HEK293 (cell line): Measurements from ENCODE around the gene HPCAL1.

Experiments
- CTCF ChIA-PET: fragments of 350-600 bp; formaldehyde crosslinking; extraction: SDS; loops from one replicate; lab custom pipeline; 2021; ENCODE audit warnings: antibody characterized with exemption; lab: Yijun Ruan, JAX
- POLR2A ChIA-PET: fragments of 300-600 bp; formaldehyde crosslinking; extraction: SDS; loops from one replicate; lab custom pipeline; 2020; ENCODE audit warnings: antibody characterized with exemption, inconsistent platforms; lab: Yijun Ruan, JAX
- H3K27ac ChIP-seq: fragments of 200-500 bp; sonication (Bioruptor generic); 2 replicates; pipeline ENCODE4 v1.5.1; 2014; ENCODE audit warnings: low read depth, low read length, control low read depth, inconsistent platforms; ENCODE audit errors: extremely low read depth
- H3K36me3 ChIP-seq, 2 experiments: fragments of 200-500 bp in 1 of 2; sonication (Bioruptor generic) in 1 of 2; 1 replicate in 1 of 2; 2 replicates in 1 of 2; pipeline ENCODE4 v1.5.1; 2014 to 2017; ENCODE audit warnings: inconsistent platforms in 2 of 2, low read length in 2 of 2; ENCODE audit not compliant: control insufficient read depth in 2 of 2, insufficient read depth in 1 of 2
- H3K4me1 ChIP-seq: fragments of 200-500 bp; sonication (Bioruptor generic); 2 replicates; pipeline ENCODE4 v1.5.1; 2014; ENCODE audit warnings: mild to moderate bottlenecking, low read length, inconsistent platforms; ENCODE audit not compliant: control insufficient read depth, insufficient read depth
- H3K4me3 ChIP-seq: 2 replicates; pipeline ENCODE4 v1.5.1; 2011; ENCODE audit warnings: low read depth, mild to moderate bottlenecking, control low read depth, low read length, moderate library complexity
- H3K9me3 ChIP-seq: fragments of 200-500 bp; sonication (Bioruptor generic); 2 replicates; pipeline ENCODE4 v1.5.1; 2014; ENCODE audit warnings: low read depth, low read length, inconsistent platforms; ENCODE audit not compliant: control insufficient read depth, insufficient read depth
- ATF2 ChIP-seq: fragments of 450-650 bp; formaldehyde crosslinking; IDR thresholded peaks from 2 replicates; pipeline ENCODE4 v1.5.1; 2016; ENCODE audit warnings: missing biosample characterization, missing genetic modification characterization, low read depth
- EGR2 ChIP-seq: fragments of 450-650 bp; formaldehyde crosslinking; IDR thresholded peaks from 2 replicates; pipeline ENCODE4 v1.5.1; 2016; ENCODE audit warnings: low read depth, missing biosample characterization, missing genetic modification characterization
- GFI1B ChIP-seq: fragments of 450-650 bp; formaldehyde crosslinking; IDR thresholded peaks from 2 replicates; pipeline ENCODE4 v1.5.1; 2016; ENCODE audit warnings: missing biosample characterization, missing genetic modification characterization
- HOXC10 ChIP-seq: sonication (generic); formaldehyde crosslinking; IDR thresholded peaks from 2 replicates; pipeline ENCODE4 v1.8.1; 2023; ENCODE audit warnings: mild to moderate bottlenecking, missing genetic modification reagents
- KLF7 ChIP-seq: fragments of 450-650 bp; formaldehyde crosslinking; IDR thresholded peaks from 2 replicates; pipeline ENCODE4 v1.5.1; 2016; ENCODE audit warnings: missing biosample characterization, missing genetic modification characterization, borderline replicate concordance
- PRDM6 ChIP-seq: fragments of 450-650 bp; formaldehyde crosslinking; IDR thresholded peaks from 2 replicates; pipeline ENCODE4 v1.5.1; 2017; ENCODE audit warnings: missing biosample characterization, missing genetic modification characterization
- SALL2 ChIP-seq: fragments of 450-650 bp; formaldehyde crosslinking; IDR thresholded peaks from 2 replicates; pipeline ENCODE4 v1.5.0; 2017; ENCODE audit warnings: missing biosample characterization, mild to moderate bottlenecking, missing genetic modification characterization, borderline replicate concordance
- ZBTB21 ChIP-seq: fragments of 450-650 bp; formaldehyde crosslinking; IDR thresholded peaks from 2 replicates; pipeline ENCODE4 v1.5.1; 2017; ENCODE audit warnings: missing biosample characterization, missing genetic modification characterization
- ZBTB7A ChIP-seq: fragments of 450-650 bp; formaldehyde crosslinking; IDR thresholded peaks from 2 replicates; pipeline ENCODE4 v1.5.1; 2016; ENCODE audit warnings: low read depth, missing biosample characterization, missing genetic modification characterization
- ZFHX2 ChIP-seq: fragments of 450-650 bp; formaldehyde crosslinking; conservative IDR thresholded peaks from 2 replicates; pipeline ENCODE4 v1.5.1; 2016; ENCODE audit warnings: missing biosample characterization, missing genetic modification characterization
- ZFP3 ChIP-seq: fragments of 450-650 bp; formaldehyde crosslinking; IDR thresholded peaks from 2 replicates; pipeline ENCODE4 v1.5.1; 2016; ENCODE audit warnings: low read depth, missing biosample characterization, missing genetic modification characterization
- ZNF121 ChIP-seq: fragments of 450-650 bp; formaldehyde crosslinking; IDR thresholded peaks from 2 replicates; pipeline ENCODE4 v1.5.1; 2016; ENCODE audit warnings: missing biosample characterization, missing genetic modification characterization
- ZNF174 ChIP-seq: fragments of 450-650 bp; formaldehyde crosslinking; IDR thresholded peaks from 2 replicates; pipeline ENCODE4 v1.5.0; 2017; ENCODE audit warnings: missing biosample characterization, mild to moderate bottlenecking, missing genetic modification characterization
- ZNF221 ChIP-seq: fragments of 450-650 bp; formaldehyde crosslinking; IDR thresholded peaks from 2 replicates; pipeline ENCODE4 v1.5.1; 2017; ENCODE audit warnings: missing biosample characterization, missing genetic modification characterization, borderline replicate concordance
- ZNF248 ChIP-seq: fragments of 450-650 bp; formaldehyde crosslinking; IDR thresholded peaks from 2 replicates; pipeline ENCODE4 v1.5.1; 2017; ENCODE audit warnings: missing biosample characterization, missing genetic modification characterization
- ZNF266 ChIP-seq: fragments of 450-650 bp; formaldehyde crosslinking; IDR thresholded peaks from 2 replicates; pipeline ENCODE4 v1.5.1; 2016; ENCODE audit warnings: missing biosample characterization, missing genetic modification characterization, low read depth
- ZNF394 ChIP-seq: fragments of 450-650 bp; formaldehyde crosslinking; IDR thresholded peaks from 2 replicates; pipeline ENCODE4 v1.5.1; 2016; ENCODE audit warnings: missing biosample characterization, missing genetic modification characterization, mild to moderate bottlenecking, moderate library complexity, borderline replicate concordance
- ZNF48 ChIP-seq: fragments of 450-650 bp; formaldehyde crosslinking; IDR thresholded peaks from 2 replicates; pipeline ENCODE4 v1.5.1; 2016; ENCODE audit warnings: missing biosample characterization, missing genetic modification characterization
- ZNF529 ChIP-seq: fragments of 450-650 bp; formaldehyde crosslinking; IDR thresholded peaks from 2 replicates; pipeline ENCODE4 v1.5.1; 2017; ENCODE audit warnings: missing genetic modification characterization, missing biosample characterization; ENCODE audit not compliant: insufficient replicate concordance
- ZNF555 ChIP-seq: fragments of 450-650 bp; formaldehyde crosslinking; conservative IDR thresholded peaks from 2 replicates; pipeline ENCODE4 v1.5.1; 2017; ENCODE audit warnings: missing biosample characterization, mild to moderate bottlenecking, missing genetic modification characterization, inconsistent platforms
- ZNF560 ChIP-seq: fragments of 450-650 bp; formaldehyde crosslinking; IDR thresholded peaks from 2 replicates; pipeline ENCODE4 v1.5.1; 2017; ENCODE audit warnings: missing biosample characterization, missing genetic modification characterization, borderline replicate concordance
- ZNF660 ChIP-seq: fragments of 450-650 bp; IDR thresholded peaks from 2 replicates; pipeline ENCODE4 v1.5.1; 2018; ENCODE audit warnings: missing biosample characterization, mild to moderate bottlenecking, missing genetic modification characterization
- ZNF677 ChIP-seq: fragments of 450-650 bp; IDR thresholded peaks from 2 replicates; pipeline ENCODE4 v1.5.0; 2018; ENCODE audit warnings: missing biosample characterization, mild to moderate bottlenecking, missing genetic modification characterization, moderate library complexity
- ZNF791 ChIP-seq: fragments of 450-650 bp; formaldehyde crosslinking; IDR thresholded peaks from 2 replicates; pipeline ENCODE4 v1.5.1; 2016; ENCODE audit warnings: missing biosample characterization, missing genetic modification characterization
- ZSCAN4 ChIP-seq: fragments of 450-650 bp; formaldehyde crosslinking; IDR thresholded peaks from 2 replicates; pipeline ENCODE4 v1.5.1; 2017; ENCODE audit warnings: missing biosample characterization, missing genetic modification characterization
- ZXDB ChIP-seq: fragments of 450-650 bp; formaldehyde crosslinking; IDR thresholded peaks from 2 replicates; pipeline ENCODE4 v1.5.1; 2016; ENCODE audit warnings: missing biosample characterization, missing genetic modification characterization

HPCAL1 gene

GRCh38 chr2:10377747-10378085 lies 75.0 kb downstream of the HPCAL1 start (continued):
- no peak for TF ChIP-seq ZNF48 (tag by site-specific recombination)
- TF ChIP-seq ZNF677 (tag by site-specific recombination): no peak
- no peak for TF ChIP-seq ZNF555 (tag by site-specific recombination)
- no peak for TF ChIP-seq ZXDB
- TF ChIP-seq ZNF266 (tag by site-specific recombination): no peak
- TF ChIP-seq ZNF394 (tag by site-specific recombination): no peak
- no peak for TF ChIP-seq SALL2 (tag by site-specific recombination)
- TF ChIP-seq KLF7 (tag by site-specific recombination): no peak

- Histone ChIP-seq H3K4me1 (0 out of 2 replicates have a peak, but pooled peaks cover 2% of the 10 kb centered on the region), H3K27ac (no peak overlapping the region), H3K4me3 (no peak overlapping the region), H3K9me3 (no peaks in the 10 kb centered on the region), H3K36me3 (no peaks in the 10 kb centered on the region)
- ChIA-PET CTCF (no interaction called here), POLR2A (no interaction called here)
- TF ChIP-seq ATF2 (tag by site-specific recombination) (no peak), ZNF529 (tag by site-specific recombination) (no peak)
Measured at GRCh38 chr2:10378189-10378588, 75.5 kb downstream of the HPCAL1 start.

- no peak overlapping the region for H3K4me3 ChIP-seq
Measured at GRCh38 chr2:10380048-10380926, 77.6 kb downstream of the HPCAL1 start.

GRCh38 chr2:10381997-10382353 lies 79.3 kb downstream of the HPCAL1 start:
- ChIA-PET CTCF (interaction anchor here (1.0 to 1.7 kb wide), 2 partner anchors 27 to 252 kb away, joined by 3 to 7 read pairs; no protein-coding TSS in a partner anchor), POLR2A (no interaction called here)
- no peak overlapping the region for H3K4me3 ChIP-seq
- no peak overlapping the region for H3K27ac ChIP-seq
- H3K9me3 ChIP-seq: no peaks in the 10 kb centered on the region
- H3K36me3 ChIP-seq: no peaks in the 10 kb centered on the region
- H3K4me1 ChIP-seq: peaks cover 3% of the 10 kb centered on the region; the same call in 1 of the 2 replicates
- TF ChIP-seq ZNF221 (tag by site-specific recombination) (no peak), ZFP3 (no peak), HOXC10 (CRISPR knock-in tag) (no peak), ZNF174 (tag by site-specific recombination) (no peak), ZNF555 (tag by site-specific recombination) (no peak), PRDM6 (no peak), ZBTB7A (no peak), ZNF560 (tag by site-specific recombination) (no peak), GFI1B (tag by site-specific recombination) (no peak), ZBTB21 (no peak), ZNF660 (tag by site-specific recombination) (no peak), ZNF394 (tag by site-specific recombination) (no peak), ZNF791 (tag by site-specific recombination) (no peak)

More at GRCh38 chr2:10380048-10380926, 77.6 kb downstream of the HPCAL1 start:
- Histone ChIP-seq H3K36me3 (no peaks in the 10 kb centered on the region), H3K27ac (no peak overlapping the region), H3K9me3 (no peaks in the 10 kb centered on the region), H3K4me1 (0 out of 2 replicates have a peak, but pooled peaks cover under 1% of the 10 kb centered on the region)
- ChIA-PET CTCF (interaction anchor here (0.6 to 1.7 kb wide), 4 partner anchors 28 to 187 kb away, joined by 3 to 7 read pairs (median 3); no protein-coding TSS in a partner anchor), POLR2A (no interaction called here)
- no peak for TF ChIP-seq ZNF248 (tag by site-specific recombination)
- peak; percentile 96 for TF ChIP-seq ZFHX2 (tag by site-specific recombination)
- no peak for TF ChIP-seq ZNF121 (tag by site-specific recombination)
- peak; percentile 96 for TF ChIP-seq EGR2 (tag by site-specific recombination)
- TF ChIP-seq ZSCAN4 (tag by site-specific recombination): no peak
